LoVo (cell line): ENCODE data around the gene CAMKMT.
"Not testable (repeated sequence)": the region's sequence is repeated elsewhere in the genome, so short reads cannot be mapped to it uniquely, and the experiment has no call there.

Source experiments
- DNase-seq: peaks from one replicate; pipeline ENCODE4 v3.0.0-alpha.2; 2016; ENCODE audit warnings: low spot score

CAMKMT gene

DNA sequence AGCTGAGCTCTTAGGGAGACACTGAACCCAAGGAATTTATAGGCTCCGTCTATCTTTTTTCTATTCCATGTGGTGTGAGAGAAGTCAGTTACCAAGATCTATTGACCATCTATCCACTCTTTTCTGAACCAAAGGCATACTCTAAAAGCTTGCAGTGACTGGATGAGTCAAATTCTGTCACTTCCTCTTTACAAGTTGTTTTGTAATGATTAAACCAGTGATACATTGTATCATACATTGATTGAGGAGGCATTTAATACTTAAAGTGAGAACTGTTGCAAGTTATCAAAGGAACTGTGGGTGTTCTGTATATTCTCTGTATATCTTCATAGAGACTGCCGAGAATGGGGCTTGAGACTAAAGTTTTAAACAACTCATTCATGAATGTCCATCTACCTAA is 188.8 kb downstream of the CAMKMT start:
- no peak for DNase-seq

DNA sequence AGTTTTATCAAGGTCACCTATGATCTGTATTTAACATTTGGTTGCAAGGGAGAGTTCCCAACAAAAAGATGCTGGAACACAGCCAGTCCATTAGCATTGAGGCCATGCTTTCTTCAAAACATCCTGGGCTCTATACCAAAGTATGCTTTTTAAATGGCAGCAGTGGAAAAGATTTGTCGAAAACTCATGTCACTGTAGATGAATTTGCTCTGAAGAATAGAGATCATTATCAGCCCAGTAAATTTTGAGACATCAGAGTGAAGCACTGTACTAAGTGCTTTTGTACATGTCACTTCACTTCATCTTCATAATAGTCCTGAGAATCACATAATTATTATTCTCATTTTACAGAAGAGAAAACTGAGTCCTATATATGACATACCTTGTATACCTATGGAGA is 189.8 kb downstream of the CAMKMT start:
- no peak for DNase-seq

DNA sequence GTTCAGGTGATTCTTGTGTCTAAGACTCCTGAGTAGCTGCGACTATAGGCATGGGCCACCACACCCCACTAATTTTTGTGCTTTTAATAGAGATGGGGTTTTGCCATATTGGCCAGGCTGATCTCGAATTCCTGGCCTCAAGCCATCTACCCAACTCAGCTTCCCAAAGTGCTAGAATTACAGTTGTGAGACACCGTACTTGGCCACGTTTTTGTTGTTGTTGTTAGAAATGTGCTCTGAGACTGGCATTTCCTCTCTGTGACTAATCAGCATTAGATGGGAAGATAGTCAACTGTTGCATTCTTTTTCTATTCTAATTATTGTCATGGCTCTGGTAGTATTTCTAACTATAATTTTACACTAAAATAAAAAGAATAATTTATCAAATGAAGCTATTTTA is 191.7 kb downstream of the CAMKMT start:
- no peak for DNase-seq

DNA sequence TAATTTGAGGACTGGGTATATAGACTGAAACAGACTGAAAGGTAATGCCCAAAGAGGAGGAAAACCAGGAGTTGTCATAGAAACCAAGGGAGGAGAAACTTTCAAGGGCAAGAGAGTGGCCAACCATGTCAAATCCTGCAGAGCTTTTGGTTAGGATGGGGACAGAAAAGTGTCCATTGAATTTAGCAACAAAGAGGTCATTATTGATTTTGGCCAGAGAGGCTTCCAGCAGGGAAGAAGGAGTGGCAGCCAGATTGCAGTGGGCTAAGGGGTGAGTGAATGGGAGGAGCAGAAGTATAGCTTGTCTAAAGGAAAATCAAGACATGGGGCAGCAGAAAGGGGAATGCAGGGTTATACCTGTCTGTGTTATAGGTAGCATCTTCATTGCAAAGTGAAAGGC is 194.0 kb downstream of the CAMKMT start:
- no peak for DNase-seq

DNA sequence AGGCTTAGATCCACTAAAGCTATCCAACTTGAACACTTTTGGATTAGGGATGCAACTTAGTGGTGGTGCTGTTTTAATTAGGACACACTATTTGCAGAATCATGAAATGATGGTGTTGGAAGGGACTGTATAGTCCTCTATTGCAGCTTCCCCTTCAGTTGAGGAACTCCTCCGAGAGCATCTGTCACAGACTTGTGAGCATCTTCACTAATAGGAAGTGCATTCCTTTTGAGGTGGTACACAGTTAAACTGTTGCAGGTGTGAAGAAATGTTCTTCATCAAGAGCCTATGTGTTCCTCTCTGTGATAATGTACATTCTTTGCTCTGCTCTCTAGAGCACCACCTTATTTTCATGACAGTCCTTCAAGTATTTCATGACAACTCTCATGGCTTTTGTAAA is 197.4 kb downstream of the CAMKMT start:
- no peak for DNase-seq

DNA sequence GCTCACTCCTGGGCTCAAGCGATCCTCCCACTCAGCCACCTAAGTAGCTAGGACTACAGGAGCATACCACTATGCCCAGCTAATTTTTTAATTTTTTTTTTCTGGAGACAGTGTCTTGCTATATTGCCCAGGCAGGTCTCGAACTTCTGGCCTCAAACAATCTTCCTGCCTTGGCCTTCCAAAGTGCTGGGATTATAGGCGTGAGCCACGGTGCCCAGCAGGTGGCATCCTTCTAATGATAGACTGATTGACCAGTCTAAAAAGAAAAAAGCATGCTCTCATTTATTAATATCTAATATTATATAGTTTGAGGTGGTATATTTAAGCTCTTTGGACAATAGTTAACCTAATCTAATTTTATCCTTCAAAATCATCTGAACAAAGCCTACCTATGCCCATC is 198.6 kb downstream of the CAMKMT start:
- no peak for DNase-seq

DNA sequence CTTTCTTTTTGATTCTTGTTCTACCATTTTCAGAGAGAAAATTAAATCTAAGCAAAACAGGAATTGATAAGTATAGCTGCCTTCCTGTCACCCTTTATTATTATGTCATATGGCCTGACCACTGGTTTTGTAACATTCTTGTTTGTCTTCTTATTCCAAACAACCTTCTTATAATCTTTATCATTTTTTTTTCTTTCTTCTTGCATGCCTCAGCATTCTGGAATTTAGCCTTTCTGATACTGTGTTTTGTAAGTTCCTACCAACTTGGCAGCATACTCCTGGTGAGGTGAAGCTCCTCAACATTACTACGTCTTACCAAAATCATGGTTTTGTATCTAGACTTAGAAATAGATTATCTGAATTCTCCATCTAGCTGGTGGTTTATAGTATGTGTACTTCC is 199.2 kb downstream of the CAMKMT start:
- no peak for DNase-seq

DNA sequence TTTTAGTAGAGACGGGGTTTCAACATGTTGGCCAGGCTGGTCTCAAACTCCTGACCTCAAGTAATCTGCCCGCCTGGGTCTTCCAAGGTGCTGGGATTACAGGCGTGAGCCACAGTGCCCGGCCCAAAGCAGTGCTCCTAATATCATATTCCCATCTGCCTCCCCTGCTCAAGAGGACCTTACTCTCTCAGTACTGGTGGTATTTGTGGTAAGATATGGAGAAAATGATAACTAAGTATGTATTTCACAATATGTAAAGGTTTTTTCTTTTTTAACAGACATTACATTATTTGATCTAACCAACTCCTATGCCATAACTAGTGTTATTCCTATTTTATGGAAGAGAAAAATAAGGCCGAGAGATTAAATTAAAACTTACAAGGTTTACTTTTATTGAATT is 201.0 kb downstream of the CAMKMT start:
- DNase-seq: no peak

DNA sequence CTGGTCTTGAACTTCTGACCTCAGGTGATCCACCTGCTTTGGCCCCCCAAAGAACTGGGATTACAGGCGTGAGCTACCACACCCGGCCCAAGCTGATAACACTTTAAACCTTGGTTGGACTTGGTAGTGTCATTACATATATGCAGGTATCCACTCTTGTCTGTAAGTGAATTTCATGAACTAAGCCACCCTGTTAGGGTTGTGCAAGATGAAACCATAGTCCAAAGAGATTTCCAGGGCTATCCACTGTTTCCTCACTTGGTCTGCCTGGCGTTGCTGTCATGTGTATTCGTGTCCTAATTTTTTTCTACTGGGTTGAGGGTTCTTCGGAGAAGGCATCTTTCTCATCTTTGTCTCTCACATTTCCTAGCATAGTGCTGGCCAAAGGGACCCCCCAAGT is 203.0 kb downstream of the CAMKMT start:
- DNase-seq: no peak

DNA sequence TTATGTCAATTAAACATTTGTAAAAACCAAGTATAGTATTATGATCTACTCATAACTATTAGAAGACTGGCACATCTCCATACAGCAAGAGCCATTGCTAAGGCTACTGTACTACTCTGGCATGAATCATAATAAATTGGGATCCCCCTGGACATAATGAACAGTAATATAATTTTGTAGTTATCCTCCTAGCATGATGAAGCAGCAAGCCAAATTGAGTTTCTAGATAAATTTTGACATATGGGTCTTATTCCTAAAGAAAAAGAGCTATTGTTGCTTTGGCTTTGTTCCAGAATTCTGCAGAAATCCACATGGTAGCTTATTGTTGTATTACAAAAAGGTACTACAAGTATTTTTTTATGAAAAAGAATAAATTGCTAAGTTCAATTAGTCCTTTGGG is 204.3 kb downstream of the CAMKMT start:
- DNase-seq: no peak

DNA sequence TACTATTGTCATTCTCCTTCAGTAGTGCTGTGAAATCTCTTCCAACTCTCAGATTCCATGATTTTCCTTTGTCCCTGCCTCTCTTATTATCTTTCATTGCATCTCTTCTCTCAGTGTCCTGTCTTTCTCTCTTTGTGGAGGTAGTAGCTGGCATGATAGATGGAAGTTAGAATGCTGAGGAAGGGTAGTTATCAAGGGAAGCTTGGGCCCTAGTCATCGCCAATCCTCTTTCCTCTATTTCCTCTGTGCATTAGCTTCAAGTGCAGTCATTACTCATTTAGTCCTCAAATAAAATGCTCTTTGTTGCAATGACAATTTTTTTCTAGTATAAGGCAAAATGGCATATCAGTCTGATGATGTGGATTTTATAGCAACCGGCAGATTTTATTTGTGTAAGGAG is 207.7 kb downstream of the CAMKMT start:
- DNase-seq: no peak

DNA sequence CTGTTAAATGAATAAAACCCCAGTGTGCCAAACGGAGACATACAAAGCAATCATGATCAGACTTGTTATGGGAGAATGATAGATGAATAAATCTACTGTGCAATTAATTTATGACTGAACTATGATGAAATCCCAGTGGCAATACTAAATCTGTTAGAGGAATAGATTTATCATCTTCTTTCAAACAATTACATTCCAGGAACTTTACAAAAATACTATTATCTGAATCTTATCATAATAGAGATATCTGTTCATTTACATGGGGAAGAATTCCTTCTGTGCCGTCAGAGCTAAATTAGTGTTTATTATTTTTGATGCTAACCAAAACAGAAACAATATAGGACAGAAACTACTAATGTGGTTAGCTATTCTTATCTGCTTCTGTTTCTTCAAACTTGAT is 208.5 kb downstream of the CAMKMT start:
- no peak for DNase-seq

DNA sequence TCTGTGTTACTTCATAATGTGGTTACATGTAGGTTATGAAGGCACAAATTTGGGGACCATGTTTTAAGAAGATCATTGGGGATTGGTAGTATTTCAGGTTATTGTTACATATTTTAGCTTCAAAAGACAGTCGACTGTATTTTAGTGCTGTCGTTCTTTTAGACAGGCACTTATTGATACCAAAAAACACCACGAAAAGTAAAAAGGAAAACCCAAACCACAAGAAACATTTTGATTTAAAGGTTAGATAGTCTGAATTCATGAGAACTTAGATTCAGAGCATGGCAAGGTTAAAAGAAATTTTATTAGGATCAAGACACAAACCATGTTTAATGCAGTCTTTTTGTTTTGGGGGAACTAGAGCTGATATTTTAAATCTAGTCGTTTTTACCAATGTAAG is 209.0 kb downstream of the CAMKMT start:
- DNase-seq: no peak

DNA sequence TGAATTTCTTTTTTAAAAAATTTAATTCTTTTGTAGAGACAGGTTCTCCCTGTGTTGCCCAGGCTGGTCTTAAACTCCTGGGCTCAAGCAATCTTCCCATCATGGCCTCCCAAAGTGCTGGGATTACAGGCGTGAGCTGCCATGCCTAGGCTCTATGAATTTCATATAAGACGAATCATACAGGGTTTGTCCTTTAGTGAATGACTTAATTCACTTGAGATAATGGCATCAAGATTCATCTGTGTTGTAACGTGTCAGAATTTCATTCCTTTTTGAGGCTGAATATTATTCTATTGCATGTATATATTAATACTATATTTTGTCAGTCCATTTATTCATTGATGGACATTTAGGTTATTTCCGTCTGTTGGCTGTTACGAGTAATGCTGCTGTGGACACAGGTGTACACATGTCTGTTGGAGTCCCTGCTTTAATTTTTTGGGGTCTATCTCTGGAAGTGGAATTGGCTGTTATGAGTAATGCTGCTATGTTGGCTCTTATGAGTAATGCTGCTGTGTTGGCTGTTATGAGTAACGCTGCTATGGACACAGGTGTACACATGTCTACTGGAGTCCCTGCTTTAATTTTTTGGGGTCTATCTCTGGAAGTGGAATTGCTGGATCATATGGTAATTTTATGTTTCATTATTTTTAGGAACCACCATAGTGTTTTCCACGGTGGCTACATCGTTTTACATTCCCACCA is 210.6 kb downstream of the CAMKMT start:
- no peak for DNase-seq

DNA sequence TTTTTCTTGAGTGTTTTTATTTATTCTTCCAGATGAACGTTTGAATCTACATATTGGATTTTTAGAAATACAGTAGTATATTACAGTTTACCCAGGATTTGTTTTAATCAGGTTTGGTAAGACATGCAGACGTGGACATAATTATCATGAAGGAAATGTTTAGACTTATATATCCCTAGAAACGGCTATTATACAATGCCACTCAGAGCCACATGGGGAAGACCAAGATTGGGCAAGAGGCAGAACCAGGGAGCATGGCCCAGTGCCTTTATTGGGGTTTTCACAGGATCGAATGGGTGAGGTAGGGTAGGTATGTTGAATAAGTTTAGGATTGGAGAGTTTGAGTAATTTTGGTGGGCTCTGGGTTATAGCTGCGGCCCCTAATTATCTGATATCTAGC is 212.2 kb downstream of the CAMKMT start:
- no peak for DNase-seq

DNA sequence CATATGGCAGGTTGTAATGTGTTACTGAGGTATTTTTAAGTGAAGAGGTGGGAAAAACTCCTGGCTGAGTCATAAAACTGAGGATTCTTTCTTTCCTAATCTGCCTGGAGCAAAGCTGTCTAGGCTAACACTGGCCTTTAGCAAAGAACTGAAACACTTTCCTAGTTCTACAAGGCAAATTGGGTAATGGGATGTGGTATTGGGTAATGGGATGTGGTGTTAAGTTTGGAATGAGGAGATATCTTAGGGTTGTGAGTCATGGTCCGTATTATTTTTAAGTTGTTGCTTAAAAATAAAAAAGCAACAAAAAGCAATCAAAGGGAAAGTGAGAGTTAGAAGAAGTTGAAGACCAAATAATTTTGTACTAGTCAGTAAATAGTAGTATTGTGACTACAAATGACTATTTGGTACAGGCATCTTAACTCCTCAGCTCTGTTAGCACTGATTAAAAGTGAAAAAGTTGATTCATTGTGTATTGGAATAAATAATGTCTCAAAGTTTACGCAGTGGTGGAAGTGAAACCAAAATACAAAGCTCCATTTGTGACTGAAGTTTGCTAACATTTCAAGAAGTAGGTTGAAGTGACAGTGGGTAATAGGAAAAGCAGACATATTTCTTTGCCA is 216.8 kb downstream of the CAMKMT start:
- DNase-seq: no peak

DNA sequence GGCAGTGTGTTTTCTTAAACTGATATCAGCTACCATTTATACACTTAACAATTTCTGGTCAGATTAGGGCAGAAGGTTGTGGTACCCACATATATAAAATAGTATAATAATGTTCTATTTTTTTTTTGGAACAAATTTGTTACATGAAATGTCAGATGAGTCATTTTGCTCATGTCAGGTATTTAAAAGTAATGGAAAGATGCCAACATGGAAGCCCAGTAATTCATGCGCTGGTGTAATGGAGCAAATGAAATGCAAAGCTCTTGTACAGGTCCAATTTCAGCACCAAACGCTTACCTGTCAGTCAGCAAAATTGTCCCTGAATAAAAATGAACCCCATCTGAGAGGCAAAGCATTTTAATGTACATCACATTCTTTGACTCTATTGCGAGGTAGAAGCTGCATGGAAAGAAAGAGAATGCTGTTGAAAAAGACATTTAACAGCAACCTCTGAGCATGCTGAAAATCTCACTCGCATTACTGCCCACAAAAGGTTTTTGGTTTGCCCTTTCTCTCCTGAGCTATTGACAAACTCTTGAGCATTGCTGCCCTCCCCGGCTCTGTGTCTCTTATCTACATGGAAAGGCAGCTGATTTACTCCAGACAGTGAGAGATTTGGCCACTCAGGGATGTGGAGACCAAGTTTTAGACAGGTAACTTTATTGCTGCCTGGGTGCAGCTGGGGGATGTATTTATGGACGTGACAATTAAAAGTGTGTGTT is 217.5 kb downstream of the CAMKMT start:
- no peak for DNase-seq

DNA sequence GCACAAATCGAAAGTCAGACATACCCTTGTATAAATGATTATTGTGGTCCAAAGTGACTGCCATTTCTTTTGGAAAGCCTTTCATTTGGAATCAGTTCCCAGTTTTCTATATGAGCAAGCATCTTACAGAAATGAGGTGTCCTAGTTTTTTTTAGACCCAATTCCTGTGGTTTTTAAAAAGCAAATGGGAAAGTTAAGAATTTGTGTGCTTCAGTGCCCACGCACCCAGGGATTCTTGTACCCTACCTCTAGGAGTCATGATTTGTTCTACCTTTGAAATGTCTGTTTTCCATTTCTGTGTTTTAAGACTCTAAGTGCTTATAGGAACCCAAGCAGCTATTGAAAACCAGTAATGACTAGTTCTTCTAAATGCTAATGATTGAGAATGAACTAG is 218.1 kb downstream of the CAMKMT start:
- no peak for DNase-seq

DNA sequence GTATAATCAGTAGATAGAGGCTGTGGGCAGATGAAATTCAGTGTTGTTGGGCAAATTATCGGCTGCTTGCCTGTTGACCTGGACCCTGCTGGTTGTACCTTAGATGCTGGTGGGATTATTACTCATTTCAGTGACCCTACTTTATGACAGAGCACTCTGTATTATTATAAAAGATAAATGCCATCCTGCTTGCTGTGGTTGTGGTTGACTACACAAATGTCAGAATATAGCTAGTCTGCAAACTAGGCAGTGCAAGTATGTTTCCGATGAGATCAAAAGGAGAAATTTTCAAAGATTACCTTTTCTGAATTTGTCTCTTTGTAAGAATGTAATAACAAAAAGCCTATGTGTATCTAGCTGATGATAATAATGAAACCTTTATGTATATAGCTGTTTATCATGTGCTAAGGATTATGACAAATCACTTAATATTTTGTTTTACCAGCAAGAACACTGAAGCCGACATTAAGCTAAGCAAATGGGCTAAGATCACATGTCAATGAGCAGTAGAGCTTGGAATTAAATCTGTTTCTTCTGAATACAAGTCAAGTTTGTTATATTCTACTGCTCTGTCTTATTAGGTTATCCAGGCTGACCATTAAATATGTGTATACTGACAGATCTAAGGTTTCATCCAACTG is 219.2 kb downstream of the CAMKMT start:
- no peak for DNase-seq

DNA sequence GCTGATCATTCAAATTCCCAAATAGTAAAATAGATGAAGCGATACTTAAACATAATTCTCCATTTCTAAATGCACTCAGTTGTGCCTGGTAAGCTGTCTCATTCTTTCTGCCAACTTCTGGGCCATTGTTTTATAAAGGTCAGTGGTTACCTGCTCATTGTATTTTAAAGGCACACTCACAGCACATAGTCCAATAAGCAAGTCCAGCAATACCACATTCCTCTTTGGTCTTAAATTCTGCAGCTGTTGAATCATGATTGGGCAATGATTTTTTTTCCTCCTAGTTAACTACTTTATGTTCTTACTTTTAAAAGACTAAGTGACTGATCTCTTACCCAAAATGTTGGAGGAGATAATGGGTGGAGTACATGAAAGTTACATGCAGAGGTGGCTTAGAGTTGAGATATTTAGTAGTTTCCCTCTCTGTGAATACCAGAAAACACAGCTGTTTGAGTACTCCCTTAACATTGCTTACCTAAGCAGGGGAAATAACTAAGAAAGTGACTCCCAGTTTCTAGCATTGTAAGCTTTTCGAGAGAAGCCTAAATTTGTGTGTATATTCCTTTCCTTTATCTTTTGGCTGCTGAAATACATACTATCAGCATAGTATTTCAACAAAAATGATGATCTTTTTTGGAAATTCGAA is 220.7 kb downstream of the CAMKMT start:
- no peak for DNase-seq

DNA sequence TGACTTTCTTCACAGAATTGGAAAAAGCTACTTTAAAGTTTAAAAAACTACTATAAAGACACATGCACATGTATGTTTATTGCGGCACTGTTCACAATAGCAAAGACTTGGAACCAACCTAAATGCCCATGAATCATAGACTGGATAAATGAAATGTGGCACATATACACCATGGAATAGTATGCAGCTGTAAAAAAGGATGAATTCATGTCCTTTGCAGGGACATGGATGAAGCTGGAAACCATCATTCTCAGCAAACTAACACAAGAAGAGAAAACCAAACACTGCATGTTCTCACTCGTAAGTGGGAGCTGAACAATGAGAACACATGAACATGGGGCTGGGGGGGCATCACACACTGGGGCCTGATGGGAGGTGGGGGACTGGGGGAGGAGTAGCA is 233.9 kb downstream of the CAMKMT start:
- DNase-seq: not testable (repeated sequence)

DNA sequence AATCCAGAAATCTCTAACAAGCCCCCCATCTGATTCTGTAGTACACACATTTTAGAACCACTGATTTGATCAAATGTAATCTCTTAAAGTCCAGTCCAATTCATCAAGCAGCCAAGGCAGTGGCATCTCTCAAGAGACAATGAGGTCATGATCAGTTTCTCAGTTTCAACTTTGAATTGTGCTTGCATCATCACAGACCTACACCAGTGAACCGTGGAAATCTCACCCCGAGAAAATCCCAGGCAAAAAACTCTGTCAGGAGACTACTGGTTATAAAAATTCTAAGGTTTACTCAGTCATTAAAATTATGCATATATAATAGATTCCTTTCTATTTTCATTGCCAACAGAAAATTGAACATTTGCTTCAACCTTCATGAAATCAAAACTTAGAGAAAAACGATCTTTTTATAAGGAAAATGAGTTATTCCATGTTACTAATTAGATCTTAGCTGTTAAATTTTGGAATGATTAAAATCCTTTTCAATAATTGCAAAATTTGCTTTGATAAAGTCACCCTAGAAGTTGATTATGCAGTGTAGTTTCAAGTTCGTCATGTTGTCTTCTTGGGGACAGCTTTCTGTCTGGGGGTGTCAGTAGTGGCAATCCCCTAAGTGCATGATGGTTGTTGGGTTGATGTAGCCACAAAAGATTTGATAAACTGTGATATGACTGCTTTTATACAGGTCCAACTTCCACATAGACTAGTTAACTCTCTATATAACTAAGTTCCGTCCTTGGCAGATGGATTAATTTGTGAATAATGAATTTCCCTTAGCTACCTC is 235.0 kb downstream of the CAMKMT start:
- DNase-seq: no peak
